HG02973 (cell line): Measurements from ENCODE around the gene IL15.
A peak's percentile ranks its signal among the peaks of the same experiment; 100 is the strongest.
"Not testable (repeated sequence)": the region's sequence is repeated elsewhere in the genome, so short reads cannot be mapped to it uniquely, and the experiment has no call there.

Source experiments
- ATAC-seq: cut with Tn5 transposase; IDR thresholded peaks from one replicate; pipeline ENCODE4 v1.9.1; 2021; ENCODE audit warnings: moderate library complexity; ENCODE audit not compliant: unreplicated experiment

Gene IL15

DNA sequence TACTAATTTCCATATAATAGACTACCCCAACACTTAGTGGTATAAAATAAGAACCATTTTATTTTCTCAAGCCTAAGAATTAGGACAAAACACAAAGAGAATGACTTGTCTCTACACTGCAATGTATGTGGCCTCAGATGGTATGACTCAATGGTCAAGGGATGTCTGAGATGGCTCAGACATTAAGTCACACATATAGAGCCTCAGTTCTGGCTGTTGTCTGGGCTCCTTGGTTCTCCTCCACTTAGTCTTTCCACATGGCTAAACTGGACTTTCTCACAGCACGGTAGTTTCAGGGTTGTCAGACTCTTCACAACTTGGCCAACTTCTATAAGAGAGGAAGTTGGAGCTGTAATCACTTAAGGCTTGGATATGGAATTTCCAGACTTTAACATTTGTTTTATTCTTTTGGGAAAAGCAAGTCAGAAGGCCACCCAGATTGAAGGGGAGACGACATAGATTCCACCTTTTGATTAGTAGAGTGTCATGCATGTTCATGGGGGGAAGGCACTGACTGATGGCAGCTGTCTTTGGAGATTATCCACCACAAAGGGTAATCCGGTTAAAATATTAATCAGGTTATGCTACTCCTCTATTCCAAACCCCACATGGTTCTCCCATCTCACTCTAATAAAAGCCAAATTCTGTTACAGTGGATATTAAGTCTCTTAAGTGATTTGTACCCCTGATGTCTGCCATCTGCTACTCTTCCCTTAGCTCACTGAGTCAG lies 9.4 kb downstream of the IL15 start:
- ATAC-seq = no peak

DNA sequence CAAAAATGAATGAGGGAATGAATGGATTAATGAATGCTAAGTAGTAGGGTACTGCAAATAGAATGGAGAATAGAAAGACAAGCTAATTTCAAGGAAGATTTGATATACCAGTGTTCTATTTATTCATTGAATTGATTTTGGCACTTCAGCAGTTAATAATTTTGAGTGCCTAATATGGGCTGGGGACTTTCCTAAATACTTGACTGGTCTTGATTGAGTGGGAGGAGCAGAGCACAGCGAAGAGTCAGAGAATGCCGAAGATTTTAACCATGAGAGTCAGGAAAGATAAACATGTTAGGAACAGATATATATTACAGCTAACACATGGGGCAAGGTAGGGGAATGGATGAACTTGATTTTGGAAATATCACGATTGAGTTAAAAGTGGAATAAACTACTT lies 10.6 kb downstream of the IL15 start:
- ATAC-seq = no peak

GRCh38 chr4:141647966-141648365 lies 11.6 kb downstream of the IL15 start:
- no peak for ATAC-seq

- no peak for ATAC-seq
Measured at GRCh38 chr4:141652161-141652778, 15.9 kb downstream of the IL15 start.

DNA sequence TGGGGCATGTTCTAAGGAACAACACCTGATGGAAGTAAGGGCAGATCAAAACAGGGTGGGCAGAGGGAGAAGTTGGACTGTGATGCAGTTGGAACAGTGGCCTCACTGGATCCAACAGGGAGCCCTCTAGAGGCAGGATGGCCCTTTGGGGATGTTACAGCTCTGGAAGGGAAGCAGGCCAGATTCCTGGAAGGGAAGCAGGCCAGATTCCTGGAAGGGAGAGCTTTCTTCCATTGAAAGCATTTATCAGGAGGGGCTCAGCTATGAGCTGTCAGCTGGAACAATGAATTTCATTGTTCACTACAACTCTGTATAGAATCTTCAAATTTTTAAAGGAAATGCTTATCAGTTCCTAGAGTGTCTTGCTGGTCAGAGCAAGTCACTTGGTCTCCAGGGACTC lies 17.7 kb downstream of the IL15 start:
- ATAC-seq = no peak

DNA sequence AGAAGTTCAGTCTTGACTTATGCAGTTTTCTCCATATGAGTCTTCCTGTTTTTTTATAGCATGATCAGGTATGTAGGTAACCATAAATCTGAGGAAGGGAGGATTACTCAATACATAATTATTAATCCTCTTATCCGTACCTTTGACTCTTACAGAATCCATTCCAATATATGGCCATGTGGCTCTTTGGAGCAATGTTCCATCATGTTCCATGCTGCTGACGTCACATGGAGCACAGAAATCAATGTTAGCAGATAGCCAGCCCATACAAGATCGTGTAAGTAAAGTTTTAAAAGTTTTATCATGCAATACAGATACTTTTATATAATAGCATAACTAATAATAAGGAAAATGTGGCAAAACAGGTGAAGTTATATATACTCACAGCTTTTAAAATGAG lies 19.6 kb downstream of the IL15 start:
- ATAC-seq = no peak

DNA sequence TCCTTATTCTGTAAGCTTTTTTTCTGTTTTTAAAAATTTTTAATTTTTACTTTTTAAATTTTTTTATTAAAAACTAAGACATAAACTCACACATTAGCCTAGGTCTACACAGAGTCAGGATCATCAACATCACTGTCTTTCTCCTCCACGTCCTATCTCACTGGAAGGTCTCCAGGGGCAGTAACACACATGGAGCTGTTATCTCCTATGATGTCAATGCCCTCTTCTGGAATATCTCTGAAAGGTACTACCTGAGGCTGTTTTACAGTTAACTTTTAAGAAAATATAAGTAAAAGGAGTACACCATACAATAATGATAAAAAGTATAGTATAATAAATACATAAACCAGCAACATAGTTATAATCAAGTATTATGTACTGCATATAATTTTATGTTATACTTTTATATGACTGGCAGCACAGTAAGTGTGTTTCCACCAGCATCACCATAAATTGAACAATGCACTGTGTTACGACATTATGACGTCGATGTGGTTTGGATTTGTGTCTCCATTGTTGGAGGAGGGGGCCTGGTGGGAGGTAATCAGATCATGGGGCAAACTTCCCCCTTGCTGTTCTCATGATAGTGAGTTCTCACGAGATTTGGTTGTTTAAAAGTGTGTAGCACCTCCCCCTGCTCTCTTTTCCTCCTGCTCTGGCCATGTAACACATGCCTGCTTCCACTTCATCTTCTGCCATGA lies 21.3 kb downstream of the IL15 start:
- ATAC-seq = peak; percentile 9

DNA sequence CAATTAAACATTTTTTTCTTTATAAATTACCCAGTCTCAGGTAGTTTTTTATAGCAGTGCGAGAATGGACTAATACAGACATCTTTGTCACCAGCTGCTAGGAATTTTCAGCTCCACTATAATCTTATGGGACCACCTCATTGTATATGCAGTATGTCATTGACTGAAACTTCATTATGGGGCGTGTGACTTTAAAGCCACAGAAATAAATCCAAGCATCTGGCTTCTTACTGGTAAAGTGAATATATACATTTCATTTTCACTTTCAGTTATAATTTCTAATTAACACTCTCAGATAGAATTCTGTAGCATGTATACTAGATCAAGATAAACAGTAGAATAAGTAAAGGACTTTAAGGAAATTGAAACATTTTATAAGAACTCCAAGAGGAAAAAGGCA lies 21.9 kb downstream of the IL15 start:
- peak; percentile 67 for ATAC-seq

- ATAC-seq = peak; percentile 38
Measured at GRCh38 chr4:141659539-141659938, 23.2 kb downstream of the IL15 start.

DNA sequence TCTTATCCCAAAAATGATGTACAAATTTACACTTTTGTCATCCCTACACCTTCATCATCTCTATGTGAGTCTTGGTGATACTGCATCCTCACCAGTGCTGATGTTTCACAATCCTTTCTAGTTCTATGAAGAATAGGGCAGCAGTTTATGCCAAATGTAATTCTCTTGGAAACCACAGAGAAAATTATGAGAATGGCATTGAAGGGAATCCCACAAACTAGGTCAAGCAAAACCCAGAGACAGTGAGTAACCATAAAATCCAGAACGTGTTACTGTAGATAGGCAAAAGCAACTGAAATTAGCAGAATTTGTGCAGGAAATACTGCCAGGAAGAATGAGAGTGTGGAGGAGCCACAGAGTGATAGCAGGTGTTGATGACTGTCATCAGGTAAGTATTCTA lies 24.5 kb downstream of the IL15 start:
- no peak for ATAC-seq

DNA sequence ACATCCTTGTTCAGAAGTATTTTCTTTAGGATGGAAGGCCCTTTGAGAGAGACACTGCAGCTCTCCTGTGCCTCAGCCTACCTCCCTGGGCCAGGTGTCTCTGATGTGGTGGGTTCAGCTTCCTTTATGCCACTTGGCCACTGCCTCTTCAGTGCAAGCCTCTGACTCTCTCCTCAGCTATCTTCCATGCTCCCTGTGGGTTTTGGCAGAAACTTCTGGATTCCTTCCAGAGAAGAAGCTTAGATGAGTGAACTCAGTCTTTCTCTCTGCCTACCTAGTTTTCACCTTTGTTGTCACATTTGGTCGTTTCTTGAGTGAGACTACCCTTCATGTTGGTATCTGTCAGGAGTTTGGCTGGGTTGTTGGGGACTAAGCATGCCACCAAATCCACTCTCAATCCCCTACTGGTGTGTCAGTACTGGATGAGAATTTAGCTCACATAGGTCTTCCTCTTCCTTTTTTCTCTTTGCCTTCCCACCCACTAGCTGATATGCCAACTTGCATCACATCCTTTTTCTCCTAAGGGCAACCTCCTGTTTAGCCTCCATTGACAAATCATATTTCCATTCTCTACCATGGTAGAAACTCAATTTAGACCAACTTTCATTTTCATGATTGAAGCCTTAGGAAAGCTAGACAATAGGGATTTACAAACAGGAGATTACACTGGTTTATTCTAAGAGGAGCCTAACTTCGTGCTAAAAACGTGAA lies 32.0 kb downstream of the IL15 start:
- no peak for ATAC-seq

- no peak for ATAC-seq
Measured at GRCh38 chr4:141669501-141669900, 33.1 kb downstream of the IL15 start.

- no peak for ATAC-seq
Measured at GRCh38 chr4:141675384-141675783, 39.0 kb downstream of the IL15 start.

DNA sequence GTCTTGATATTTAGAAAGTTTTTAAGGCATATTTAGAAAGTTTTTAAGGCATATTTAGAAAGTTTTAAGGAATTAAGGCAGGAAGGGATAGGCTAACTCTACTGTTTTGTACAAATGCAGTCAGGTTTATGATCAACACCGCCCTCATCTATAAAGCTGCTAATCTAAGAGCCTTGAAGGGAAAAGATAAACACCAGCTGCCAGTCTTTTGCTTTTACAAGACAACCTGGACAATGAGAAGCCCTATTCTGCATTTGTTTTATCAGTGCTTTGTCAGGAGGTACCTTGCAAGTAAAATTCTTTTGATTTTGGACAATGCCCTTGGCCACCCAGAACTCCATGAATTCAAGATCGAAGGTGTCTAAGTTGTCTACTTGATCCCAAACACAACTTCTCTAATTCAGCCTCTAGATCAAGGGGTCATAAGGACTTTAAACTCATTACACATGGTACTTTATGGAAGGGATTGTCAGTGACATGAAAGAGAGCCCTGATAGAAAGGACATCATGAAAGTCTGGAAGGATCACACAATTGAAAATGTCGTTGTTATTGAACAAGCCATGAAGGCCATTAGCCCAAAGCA lies 39.8 kb downstream of the IL15 start:
- no peak for ATAC-seq

DNA sequence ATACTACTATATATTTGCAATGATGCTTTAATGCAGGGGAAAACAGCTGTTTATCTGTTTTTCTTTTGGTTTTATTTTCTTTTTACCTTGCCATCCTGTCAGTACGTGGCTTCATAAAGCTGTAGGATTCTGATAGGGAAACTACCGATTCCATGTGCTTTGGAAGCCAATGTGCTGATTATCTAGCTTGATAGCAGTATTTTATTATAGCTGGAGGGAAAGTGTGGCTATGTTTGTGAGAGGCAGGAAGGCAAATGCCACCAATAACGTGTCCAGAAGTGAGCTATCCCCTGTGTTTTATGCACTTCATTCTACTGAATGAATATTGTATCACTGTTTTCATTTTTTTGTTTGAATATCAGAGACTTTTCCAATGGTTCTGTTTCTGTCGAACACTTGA lies 43.7 kb downstream of the IL15 start:
- no peak for ATAC-seq

GRCh38 chr4:141684785-141685184 lies 48.4 kb downstream of the IL15 start:
- no peak for ATAC-seq

- ATAC-seq = no peak
Measured at GRCh38 chr4:141686146-141686775, 49.9 kb downstream of the IL15 start.

GRCh38 chr4:141686879-141687278 lies 50.5 kb downstream of the IL15 start:
- no peak for ATAC-seq

- not testable (repeated sequence) for ATAC-seq
Measured at GRCh38 chr4:141689726-141690296, 53.4 kb downstream of the IL15 start.

DNA sequence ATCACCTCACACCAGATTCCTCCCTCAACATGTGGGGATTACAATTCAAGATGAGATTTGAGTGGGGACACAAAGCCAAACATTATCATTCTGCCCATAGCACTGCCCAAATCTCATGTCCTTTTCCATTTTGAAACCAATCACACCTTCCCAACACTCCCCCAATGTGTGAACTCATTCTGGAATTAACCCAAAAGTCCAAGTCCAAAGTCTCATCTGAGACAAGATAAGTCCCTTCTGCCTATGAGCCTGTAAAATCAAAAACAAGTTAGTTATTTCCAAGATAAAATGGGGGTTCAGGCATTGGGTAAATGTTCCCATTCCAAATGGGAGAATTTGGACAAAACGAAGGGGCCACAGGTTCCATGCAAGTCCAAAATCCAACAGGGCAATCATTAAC lies 54.9 kb downstream of the IL15 start:
- not testable (repeated sequence) for ATAC-seq
